H1 (cell line): ENCODE measurements around the gene MAGEA8. TPM values are rescaled to one million over a fixed set of nuclear protein-coding genes. Genes with fewer than 3 reads are reported as not detected.

Experiments used
- CTCF ChIA-PET: fragments of 300-600 bp; sonication (Branson Sonifier 250); formaldehyde crosslinking; loops from one replicate; lab custom pipeline; 2021; ENCODE audit not compliant: partially characterized antibody; lab: Charles Lee
- POLR2A ChIA-PET: fragments of 300-600 bp; sonication (Branson Sonifier 250); formaldehyde crosslinking; loops from one replicate; lab custom pipeline; 2021; ENCODE audit warnings: inconsistent platforms; ENCODE audit not compliant: partially characterized antibody; lab: Charles Lee
- DNase-seq, 2 experiments: peaks; one replicate each; pipeline versions ENCODE4 v3.0.0 to v3.0.0-alpha.2; 2010 to 2022; ENCODE audit warnings: low spot score in 2 of 2, low read depth in 1 of 2, mixed read lengths in 1 of 2
- FAIRE-seq: peaks from 2 replicates; lab custom pipeline; 2011; peaks lifted over from hg19 to GRCh38; lab: Jason Lieb, UNC
- H2AFZ ChIP-seq: 2 replicates; pipeline ENCODE4 v1.8.1; 2012; ENCODE audit warnings: low read length, inconsistent platforms
- H2AK5ac ChIP-seq: 2 replicates; pipeline ENCODE4 v1.6.1; 2013; ENCODE audit warnings: low read depth, low read length
- H2BK120ac ChIP-seq: replicated peaks from 2 replicates; pipeline ENCODE3; 2013; ENCODE audit warnings: low read depth, low read length, inconsistent platforms
- H2BK12ac ChIP-seq: 2 replicates; pipeline ENCODE4 v1.6.1; 2013; ENCODE audit warnings: low read depth, low read length
- H2BK15ac ChIP-seq: 2 replicates; pipeline ENCODE4 v1.6.1; 2013; ENCODE audit warnings: low read length
- H2BK20ac ChIP-seq: 2 replicates; pipeline ENCODE4 v1.6.1; 2013; ENCODE audit warnings: low read length
- H2BK5ac ChIP-seq: 2 replicates; pipeline ENCODE4 v1.6.1; 2013; ENCODE audit warnings: low read depth, low read length
- H3K14ac ChIP-seq: 2 replicates; pipeline ENCODE4 v1.6.1; 2013; ENCODE audit warnings: inconsistent platforms; ENCODE audit not compliant: insufficient read length
- H3K18ac ChIP-seq: 2 replicates; pipeline ENCODE4 v1.6.1; 2013; ENCODE audit warnings: low read length; ENCODE audit errors: extremely low read depth
- H3K23ac ChIP-seq: 2 replicates; pipeline ENCODE4 v1.6.1; 2013; ENCODE audit warnings: inconsistent platforms; ENCODE audit not compliant: insufficient read length
- H3K23me2 ChIP-seq: 2 replicates; pipeline ENCODE4 v1.6.1; 2013; ENCODE audit warnings: low read depth, low read length
- H3K27ac ChIP-seq: 2 replicates; pipeline ENCODE4 v1.6.1; 2011; ENCODE audit warnings: low read depth, low read length, inconsistent platforms
- H3K27me3 ChIP-seq, 4 experiments: replicated peaks in 1 of 4; 1 replicate in 1 of 4; 2 replicates in 3 of 4; pipeline versions ENCODE4 v1.6.1 to v1.8.1; 2011 to 2013; ENCODE audit warnings: low read length in 3 of 4, mild to moderate bottlenecking in 3 of 4, inconsistent platforms in 2 of 4, mixed read lengths in 2 of 4, moderate library complexity in 1 of 4; ENCODE audit not compliant: control insufficient read depth in 3 of 4, insufficient read depth in 3 of 4; ENCODE audit errors: extremely low read depth in 1 of 4
- H3K36me3 ChIP-seq, 4 experiments: 2 replicates each; pipeline versions ENCODE4 v1.6.1 to v1.8.1; 2011 to 2013; ENCODE audit warnings: mild to moderate bottlenecking in 4 of 4, low read length in 3 of 4, moderate library complexity in 2 of 4, control low read depth in 1 of 4, inconsistent platforms in 1 of 4; ENCODE audit not compliant: insufficient read depth in 4 of 4, control insufficient read depth in 2 of 4
- H3K4ac ChIP-seq: replicated peaks from 2 replicates; pipeline ENCODE3; 2013; ENCODE audit warnings: low read length, low read depth, mixed read lengths, inconsistent platforms; ENCODE audit not compliant: insufficient read length
- H3K4me1 ChIP-seq, 4 experiments: replicated peaks in 1 of 4; 1 replicate in 1 of 4; 2 replicates in 3 of 4; pipeline versions ENCODE4 v1.6.1 to v1.8.1; 2011 to 2013; ENCODE audit warnings: low read length in 3 of 4, inconsistent platforms in 2 of 4, mixed read lengths in 1 of 4; ENCODE audit not compliant: insufficient read depth in 4 of 4, control insufficient read depth in 3 of 4
- H3K4me2 ChIP-seq, 2 experiments: 2 replicates each; pipeline versions ENCODE4 v1.6.1 to v1.8.1; 2011 to 2013; ENCODE audit warnings: low read depth in 2 of 2, low read length in 2 of 2, control low read depth in 1 of 2, inconsistent platforms in 1 of 2, mild to moderate bottlenecking in 1 of 2; ENCODE audit not compliant: insufficient read depth in 1 of 2
- H3K4me3 ChIP-seq, 4 experiments: fragments of 200-600, 300-600 bp in 1 of 4; sonication (generic), shearing (Covaris generic), sonication (Bioruptor Twin) in 1 of 4; 2 replicates each; pipeline versions ENCODE4 v1.5.1 to v1.8.1; 2011 to 2016; ENCODE audit warnings: low read length in 4 of 4, low read depth in 3 of 4, control low read depth in 2 of 4, inconsistent platforms in 2 of 4, mild to moderate bottlenecking in 2 of 4, mixed read lengths in 1 of 4, moderate library complexity in 1 of 4; ENCODE audit not compliant: insufficient read depth in 2 of 4; ENCODE audit errors: extremely low read depth in 1 of 4
- H3K56ac ChIP-seq: replicated peaks from 2 replicates; pipeline ENCODE3; 2013; ENCODE audit warnings: low read depth, mild to moderate bottlenecking, mixed read lengths, low read length, inconsistent platforms; ENCODE audit not compliant: insufficient read length
- H3K79me1 ChIP-seq: 2 replicates; pipeline ENCODE4 v1.6.1; 2013; ENCODE audit warnings: low read depth, low read length, control low read depth
- H3K79me2 ChIP-seq, 2 experiments: 2 replicates each; pipeline versions ENCODE4 v1.6.1 to v1.8.1; 2012 to 2013; ENCODE audit warnings: low read length in 2 of 2, mild to moderate bottlenecking in 2 of 2, inconsistent platforms in 1 of 2; ENCODE audit not compliant: insufficient read depth in 2 of 2, control insufficient read depth in 1 of 2
- H3K9ac ChIP-seq, 4 experiments: replicated peaks in 1 of 4; 1 replicate in 1 of 4; 2 replicates in 3 of 4; pipeline versions ENCODE4 v1.6.1 to v1.8.1; 2011 to 2013; ENCODE audit warnings: low read depth in 3 of 4, low read length in 3 of 4, control low read depth in 2 of 4, mild to moderate bottlenecking in 2 of 4, moderate library complexity in 2 of 4, inconsistent platforms in 1 of 4; ENCODE audit errors: extremely low read depth in 1 of 4
- H3K9me3 ChIP-seq, 2 experiments: 2 replicates each; pipeline versions ENCODE4 v1.6.1 to v1.8.1; 2012 to 2013; ENCODE audit warnings: mild to moderate bottlenecking in 2 of 2, moderate library complexity in 2 of 2, control low read depth in 1 of 2, inconsistent platforms in 1 of 2, low read depth in 1 of 2, low read length in 1 of 2, mixed read lengths in 1 of 2; ENCODE audit not compliant: insufficient read depth in 2 of 2
- H4K20me1 ChIP-seq, 2 experiments: replicated peaks in 1 of 2; 2 replicates each; pipeline versions ENCODE3 to v1.8.1; 2011 to 2013; ENCODE audit warnings: inconsistent platforms in 2 of 2, low read length in 2 of 2, mild to moderate bottlenecking in 1 of 2; ENCODE audit not compliant: insufficient read depth in 2 of 2, control insufficient read depth in 1 of 2
- H4K5ac ChIP-seq: 2 replicates; pipeline ENCODE4 v1.6.1; 2013; ENCODE audit warnings: low read length, low read depth, mixed read lengths, inconsistent platforms; ENCODE audit not compliant: insufficient read length
- H4K8ac ChIP-seq: 2 replicates; pipeline ENCODE4 v1.8.0; 2013; ENCODE audit warnings: mild to moderate bottlenecking, moderate library complexity, low read length, inconsistent platforms; ENCODE audit not compliant: insufficient read depth; ENCODE audit errors: extremely low read depth
- H4K91ac ChIP-seq: replicated peaks from 2 replicates; pipeline ENCODE3; 2013; ENCODE audit warnings: low read length, mixed read lengths, inconsistent platforms; ENCODE audit not compliant: insufficient read length
- CEBPB ChIP-seq: IDR thresholded peaks from 2 replicates; pipeline ENCODE4 v1.6.1; 2012; ENCODE audit warnings: low read depth, low read length
- CTBP2 ChIP-seq: IDR thresholded peaks from 2 replicates; pipeline ENCODE4 v1.7.0; 2011; ENCODE audit warnings: borderline replicate concordance, mild to moderate bottlenecking, moderate library complexity, mixed read lengths, low read length; ENCODE audit not compliant: insufficient read depth, insufficient read length
- EZH2 ChIP-seq: fragments of 200-600 bp; sonication (generic); IDR thresholded peaks from 2 replicates; pipeline ENCODE4 v1.7.1; 2012; ENCODE audit warnings: low read depth, mild to moderate bottlenecking, moderate library complexity, low read length, inconsistent platforms; ENCODE audit not compliant: severe bottlenecking
- FOSL1 ChIP-seq: IDR thresholded peaks from 2 replicates; pipeline ENCODE4 v1.6.1; 2011; ENCODE audit warnings: mild to moderate bottlenecking, low read depth, low read length, moderate library complexity; ENCODE audit not compliant: insufficient read depth
- GABPA ChIP-seq: IDR thresholded peaks from 2 replicates; pipeline ENCODE4 v1.6.1; 2011; ENCODE audit warnings: mild to moderate bottlenecking, low read length, moderate library complexity, borderline replicate concordance; ENCODE audit not compliant: insufficient read depth
- JUN ChIP-seq: IDR thresholded peaks from 2 replicates; pipeline ENCODE4 v1.6.1; 2011; ENCODE audit warnings: low read depth, mild to moderate bottlenecking, improper control_type of control experiment, low read length
- JUND ChIP-seq: IDR thresholded peaks from 2 replicates; pipeline ENCODE4 v1.6.1; 2011; ENCODE audit warnings: mild to moderate bottlenecking, improper control_type of control experiment, low read length
- NANOG ChIP-seq: IDR thresholded peaks from 2 replicates; pipeline ENCODE4 v1.6.1; 2011; ENCODE audit warnings: low read length, low read depth, mild to moderate bottlenecking, inconsistent platforms; ENCODE audit not compliant: insufficient read depth, poor library complexity, severe bottlenecking
- RBBP5 ChIP-seq: IDR thresholded peaks from 2 replicates; pipeline ENCODE4 v1.7.1; 2012; ENCODE audit warnings: low read depth, mild to moderate bottlenecking, inconsistent platforms, low read length, moderate library complexity, borderline replicate concordance
- SIN3A ChIP-seq, 2 experiments: IDR thresholded peaks in 1 of 2; conservative IDR thresholded peaks in 1 of 2; 2 replicates each; pipeline ENCODE4 v1.6.1; 2011 to 2012; ENCODE audit warnings: low read length in 2 of 2, improper control_type of control experiment in 1 of 2, low read depth in 1 of 2, mild to moderate bottlenecking in 1 of 2
- SP4 ChIP-seq: IDR thresholded peaks from 2 replicates; pipeline ENCODE4 v1.6.1; 2012; ENCODE audit warnings: low read length, inconsistent platforms
- SUZ12 ChIP-seq: fragments of 200-600 bp; sonication (generic); IDR thresholded peaks from 2 replicates; pipeline ENCODE4 v1.6.1; 2012; ENCODE audit warnings: mild to moderate bottlenecking, inconsistent platforms, low read length, moderate library complexity, mixed read lengths
- TBP ChIP-seq: IDR thresholded peaks from 2 replicates; pipeline ENCODE4 v1.6.1; 2011; ENCODE audit warnings: low read depth, low read length, improper control_type of control experiment
- WGBS, 2 experiments: shearing (Covaris generic) in 1 of 2; methylation state at CpG; one replicate each; pipeline versions ENCODE4 v1.1.6 to v1.1.7; 2013 to 2015; ENCODE audit warnings: low lambda C conversion rate in 2 of 2, mixed read lengths in 2 of 2, inconsistent platforms in 1 of 2, low coverage in 1 of 2, missing lambda C conversion rate in 1 of 2; ENCODE audit not compliant: insufficient replicate concordance in 2 of 2, insufficient coverage in 1 of 2, insufficient read length in 1 of 2; ENCODE audit errors: extremely low coverage in 1 of 2, missing lambda C conversion rate in 1 of 2; 5-methylcytosine and 5-hydroxymethylcytosine counted together
- polyA plus RNA-seq, 7 experiments: library from polyadenylated mRNA; depleted of rRNA in 3 of 7; stranded (reverse) in 5 of 7; unstranded in 2 of 7; fragments of >200 nt in 5 of 7; fragments of 200-250 nt in 2 of 7; gene quantifications; 1 replicate in 5 of 7; 2 replicates in 1 of 7; 4 replicates in 1 of 7; pipeline versions ENCODE4 v1.2.1 to v1.2.3, GENCODE V29; 2011 to 2013; ENCODE audit warnings: missing spikeins in 2 of 7, mixed read lengths in 2 of 7
- total RNA-seq: library from RNA; stranded (reverse); fragmentation: NEBNext Ultra II Directional; extraction: Animal tissue kit (Norgen Biotek cat#: 25700); gene quantifications from 2 replicates; pipeline ENCODE4 v1.2.1, GENCODE V29; 2021
- TF ChIP-seq, protein P1 (sequence below): IDR thresholded peaks from 2 replicates; pipeline ENCODE4 v1.6.1; 2012; ENCODE audit warnings: inconsistent platforms

The MAGEA8 gene
- total and polyA plus RNA-seq, 2 of the 8 experiments (the other 6 are each of a cell fraction or from before 2014, with no cell fraction given): not detected

DNA sequence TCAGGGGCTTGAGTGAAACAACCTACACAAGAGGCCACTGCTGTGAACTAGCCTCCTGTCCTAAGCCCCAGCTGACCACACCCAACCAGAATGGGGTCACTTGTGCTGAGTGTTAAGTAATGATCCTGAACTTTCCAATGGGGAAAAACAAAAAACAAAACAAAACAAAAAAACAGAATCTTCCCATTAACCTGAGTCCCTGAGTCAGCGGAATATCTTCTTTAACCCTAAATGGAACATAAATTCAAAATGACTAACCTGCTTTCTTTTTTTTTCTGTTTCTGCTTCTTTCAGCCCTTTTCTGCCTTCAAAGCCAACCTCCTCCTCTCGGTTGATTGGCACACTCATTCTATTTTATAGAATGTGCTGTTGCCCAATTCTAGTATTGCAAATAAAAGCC lies 31.2 kb upstream of the MAGEA8 start:
- Histone ChIP-seq H4K20me1 (no peaks in the 10 kb centered on the region), H3K23me2 (no peaks in the 10 kb centered on the region), H2BK12ac (no peak overlapping the region), H3K79me2 (no peaks in the 10 kb centered on the region), H3K9me3 (no peaks in the 10 kb centered on the region), H3K14ac (no peak overlapping the region), H3K27ac (no peak overlapping the region), H2BK5ac (no peak overlapping the region), H3K4ac (no peak overlapping the region), H3K23ac (no peak overlapping the region), H3K36me3 (no peaks in the 10 kb centered on the region), H2BK120ac (no peak overlapping the region), H2AK5ac (no peak overlapping the region), H3K18ac (no peak overlapping the region), H2BK15ac (no peak overlapping the region), H3K4me3 (no peak overlapping the region), H4K91ac (no peak overlapping the region), H3K56ac (no peak overlapping the region), H4K5ac (no peak overlapping the region), H3K79me1 (no peaks in the 10 kb centered on the region), H3K4me1 (peaks cover 0 to 5% (median 0%) of the 10 kb centered on the region in 4 experiments; a peak in 1 of 7 replicates), H2BK20ac (no peak overlapping the region), H2AFZ (no peak overlapping the region), H3K27me3 (no peaks in the 10 kb centered on the region), H3K9ac (no peak overlapping the region), H3K4me2 (no peak overlapping the region), H4K8ac (no peak overlapping the region)
- CTCF ChIA-PET: interaction anchor here (1.2 kb wide), 1 partner anchor 15 kb away, joined by 4 read pairs; no protein-coding TSS in a partner anchor
- no peak for FAIRE-seq
- POLR2A ChIA-PET: no interaction called here
- DNase-seq: no peak
- WGBS, 2 experiments: 82% methylated on average over 2 of the region's 2 CpGs; no CpG with 5 or more reads in 1 of the 2 experiments
- TF ChIP-seq SUZ12: no peak
- TF ChIP-seq SIN3A (conservative IDR thresholded peaks at IDR 0.05 in 1 of 2, IDR thresholded peaks at IDR 0.05 in 1 of 2; ENCODE audit: low read depth in 1 of 2, low read length in 2 of 2): no peak
- TF ChIP-seq, protein P1, sequence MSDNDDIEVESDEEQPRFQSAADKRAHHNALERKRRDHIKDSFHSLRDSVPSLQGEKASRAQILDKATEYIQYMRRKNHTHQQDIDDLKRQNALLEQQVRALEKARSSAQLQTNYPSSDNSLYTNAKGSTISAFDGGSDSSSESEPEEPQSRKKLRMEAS: no peak
- no peak for TF ChIP-seq CTBP2
- no peak for TF ChIP-seq EZH2
- TF ChIP-seq JUND: no peak
- TF ChIP-seq GABPA: no peak
- no peak for TF ChIP-seq SP4
- no peak for TF ChIP-seq FOSL1
- no peak for TF ChIP-seq RBBP5
- no peak for TF ChIP-seq CEBPB
- TF ChIP-seq JUN: no peak
- no peak for TF ChIP-seq NANOG
- no peak for TF ChIP-seq TBP
